Measurements from ENCODE around the gene GRIK5.

GRIK5 gene

GRCh38 chr19:42099336-42099925 is 29.4 kb upstream of the GRIK5 start:
- no peak for TF ChIP-seq CTCF (IDR thresholded peaks at IDR 0.05; ENCODE audit: poor library complexity, severe bottlenecking)
- Histone ChIP-seq H3K27ac (ENCODE audit: poor library complexity, severe bottlenecking) (peak overlapping the region; percentile 18), H3K36me3 (ENCODE audit: low read depth) (no peaks in the 10 kb centered on the region), H3K27me3 (ENCODE audit: insufficient read depth, poor library complexity, severe bottlenecking) (no peaks in the 10 kb centered on the region), H3K4me3 (ENCODE audit: severe bottlenecking) (no peak overlapping the region), H3K4me1 (ENCODE audit: insufficient read depth, poor library complexity, severe bottlenecking) (peaks cover 3% of the 10 kb centered on the region), H3K9me3 (ENCODE audit: severe bottlenecking) (no peaks in the 10 kb centered on the region)
- ATAC-seq (ENCODE audit: low read depth) (no peak), DNase-seq (ENCODE audit: low spot score) (no peak)

- peaks cover 3% of the 10 kb centered on the region for H3K4me1 ChIP-seq (ENCODE audit: insufficient read depth, poor library complexity, severe bottlenecking)
- H3K27me3 ChIP-seq (ENCODE audit: insufficient read depth, poor library complexity, severe bottlenecking) = no peaks in the 10 kb centered on the region
- no peaks in the 10 kb centered on the region for H3K36me3 ChIP-seq (ENCODE audit: low read depth)
- H3K4me3 ChIP-seq (ENCODE audit: severe bottlenecking) = no peak overlapping the region
- no peak overlapping the region for H3K27ac ChIP-seq (ENCODE audit: poor library complexity, severe bottlenecking)
- H3K9me3 ChIP-seq (ENCODE audit: severe bottlenecking) = no peaks in the 10 kb centered on the region
- DNase-seq (ENCODE audit: low spot score) = no peak
- no peak for ATAC-seq (ENCODE audit: low read depth)
- no peak for TF ChIP-seq CTCF (IDR thresholded peaks at IDR 0.05; ENCODE audit: poor library complexity, severe bottlenecking)
These were observed 28.8 kb upstream of the GRIK5 start for GRCh38 chr19:42098781-42099180.

GRCh38 chr19:42097461-42097860 is 27.5 kb upstream of the GRIK5 start:
- DNase-seq (ENCODE audit: low spot score) = no peak
- H3K36me3 ChIP-seq (ENCODE audit: low read depth) = no peaks in the 10 kb centered on the region
- no peak for TF ChIP-seq CTCF (IDR thresholded peaks at IDR 0.05; ENCODE audit: poor library complexity, severe bottlenecking)
- peaks cover 3% of the 10 kb centered on the region for H3K4me1 ChIP-seq (ENCODE audit: insufficient read depth, poor library complexity, severe bottlenecking)
- no peak overlapping the region for H3K27ac ChIP-seq (ENCODE audit: poor library complexity, severe bottlenecking)
- no peaks in the 10 kb centered on the region for H3K27me3 ChIP-seq (ENCODE audit: insufficient read depth, poor library complexity, severe bottlenecking)
- ATAC-seq (ENCODE audit: low read depth) = no peak
- no peak overlapping the region for H3K4me3 ChIP-seq (ENCODE audit: severe bottlenecking)
- H3K9me3 ChIP-seq (ENCODE audit: severe bottlenecking) = no peaks in the 10 kb centered on the region

GRCh38 chr19:42096255-42096837 is 26.3 kb upstream of the GRIK5 start:
- Histone ChIP-seq H3K27me3 (ENCODE audit: insufficient read depth, poor library complexity, severe bottlenecking) (no peaks in the 10 kb centered on the region), H3K4me1 (ENCODE audit: insufficient read depth, poor library complexity, severe bottlenecking) (peaks cover 3% of the 10 kb centered on the region), H3K27ac (ENCODE audit: poor library complexity, severe bottlenecking) (no peak overlapping the region), H3K4me3 (ENCODE audit: severe bottlenecking) (no peak overlapping the region), H3K36me3 (ENCODE audit: low read depth) (no peaks in the 10 kb centered on the region), H3K9me3 (ENCODE audit: severe bottlenecking) (no peaks in the 10 kb centered on the region)
- no peak for TF ChIP-seq CTCF (IDR thresholded peaks at IDR 0.05; ENCODE audit: poor library complexity, severe bottlenecking)
- ATAC-seq (ENCODE audit: low read depth) = no peak
- no peak for DNase-seq (ENCODE audit: low spot score)

GRCh38 chr19:42095814-42096230 is 25.8 kb upstream of the GRIK5 start:
- peaks cover 3% of the 10 kb centered on the region for H3K4me1 ChIP-seq (ENCODE audit: insufficient read depth, poor library complexity, severe bottlenecking)
- H3K9me3 ChIP-seq (ENCODE audit: severe bottlenecking) = no peaks in the 10 kb centered on the region
- DNase-seq (ENCODE audit: low spot score) = peak; percentile 64
- no peak overlapping the region for H3K4me3 ChIP-seq (ENCODE audit: severe bottlenecking)
- ATAC-seq (ENCODE audit: low read depth) = no peak
- TF ChIP-seq CTCF (IDR thresholded peaks at IDR 0.05; ENCODE audit: poor library complexity, severe bottlenecking) = no peak
- no peaks in the 10 kb centered on the region for H3K36me3 ChIP-seq (ENCODE audit: low read depth)
- no peak overlapping the region for H3K27ac ChIP-seq (ENCODE audit: poor library complexity, severe bottlenecking)
- no peaks in the 10 kb centered on the region for H3K27me3 ChIP-seq (ENCODE audit: insufficient read depth, poor library complexity, severe bottlenecking)
